Renal cortical epithelial cell (primary cell): ENCODE data around the gene CBFA2T3. TPM values are rescaled to one million over a fixed set of nuclear protein-coding genes. Genes with fewer than 3 reads are reported as not detected.
"Not testable (repeated sequence)": the region's sequence is repeated elsewhere in the genome, so short reads cannot be mapped to it uniquely, and the experiment has no call there.

Experiments used
- DNase-seq: peaks from one replicate; pipeline ENCODE4 v3.0.0-alpha.2; 2011; ENCODE audit warnings: low read depth
- total RNA-seq: library from RNA; depleted of rRNA; stranded (reverse); fragments of >200 nt; gene quantifications from 2 replicates; pipeline ENCODE4 v1.2.3, GENCODE V29; 2014

CBFA2T3 gene
- total RNA-seq = not detected in 2 replicates

DNA sequence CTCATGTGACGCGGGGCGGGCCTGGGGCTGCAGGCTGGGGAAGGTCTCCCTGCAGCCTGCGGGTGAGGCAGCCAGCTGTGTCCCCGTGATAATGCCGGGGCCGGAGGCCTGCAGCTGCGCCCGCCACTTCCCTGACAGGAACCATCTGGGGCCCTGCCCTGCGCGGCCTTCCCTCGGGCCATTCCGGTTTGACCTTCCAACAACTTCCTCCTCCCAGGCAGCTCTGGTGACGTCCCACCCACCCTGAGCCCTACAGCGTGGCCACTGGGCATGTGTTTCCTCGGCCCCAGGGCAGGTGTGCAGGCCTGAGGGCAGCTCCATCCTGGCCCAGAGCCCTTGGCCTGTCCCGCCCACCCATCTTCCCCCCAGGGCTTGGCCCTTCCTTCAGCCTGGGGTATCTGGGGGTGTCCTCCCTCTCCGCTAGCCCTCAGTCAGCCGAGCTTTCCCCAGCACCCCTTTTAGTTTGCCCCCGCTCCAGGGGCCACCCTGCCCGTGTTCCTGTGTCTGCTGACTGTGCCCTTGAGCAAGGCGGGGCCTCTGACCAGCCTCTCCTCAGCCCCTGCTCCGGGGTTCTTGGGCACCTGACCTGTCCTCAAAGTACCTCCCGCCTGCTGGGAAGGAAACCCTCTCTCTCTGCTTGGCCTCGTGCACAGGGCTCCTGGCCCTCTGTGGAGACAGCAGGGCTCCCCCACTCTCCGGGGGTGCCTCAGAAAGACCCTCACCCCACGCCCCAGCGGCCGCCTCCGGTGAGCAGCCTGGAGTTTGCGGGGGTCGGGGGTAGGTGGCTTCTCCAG, at the start of gene CBFA2T3:
Gene CBFA2T3, minus strand, starts transcription at position 190 of the 794 bp plus-strand sequence. CDS start 400 bp downstream, outside the sequence.
- no peak for DNase-seq

DNA sequence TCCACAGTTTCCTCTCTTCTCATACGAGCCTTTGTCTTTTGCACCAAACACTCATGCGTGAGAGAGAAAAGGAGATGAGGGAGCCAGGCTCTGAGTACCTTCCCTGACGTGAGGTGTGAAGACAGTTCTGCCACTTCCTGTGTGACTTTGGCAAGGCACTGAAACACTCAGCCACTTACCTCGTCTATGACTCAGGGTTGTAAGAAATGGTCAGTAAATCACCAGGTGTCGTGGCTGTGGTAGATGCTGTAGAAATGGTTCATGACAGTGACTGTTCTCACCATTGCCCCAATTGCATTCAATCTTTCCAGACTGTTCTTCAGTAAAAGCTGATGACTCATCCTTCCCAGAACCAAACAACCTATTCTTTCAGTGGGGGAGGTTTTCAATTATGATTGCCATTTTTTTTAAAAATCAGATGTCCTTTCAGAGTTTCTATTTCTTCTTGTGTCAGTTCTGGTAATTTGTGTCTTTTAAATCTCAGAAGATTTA, 49.2 kb upstream of the CBFA2T3 start:
- peak; percentile 29 for DNase-seq

DNA sequence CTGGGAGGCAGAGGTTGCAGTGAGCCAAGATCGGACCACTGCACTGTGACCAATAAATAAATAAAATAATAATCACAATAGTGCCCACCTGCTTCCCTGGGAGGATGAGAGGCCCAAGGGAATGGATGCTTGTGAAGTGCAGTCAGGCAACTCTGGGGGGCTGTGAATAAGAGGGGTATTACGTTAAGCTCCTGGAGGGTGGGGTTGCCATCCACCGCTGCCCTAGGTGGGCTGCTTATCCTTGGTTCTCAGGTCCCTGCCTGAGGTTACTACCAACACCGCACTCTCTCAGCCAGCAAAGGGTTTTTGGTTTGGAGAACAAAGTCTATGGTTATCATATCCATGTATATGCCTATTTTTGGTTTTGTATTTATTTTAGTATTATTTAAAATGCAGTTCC, 48.6 kb upstream of the CBFA2T3 start:
- no peak for DNase-seq

DNA sequence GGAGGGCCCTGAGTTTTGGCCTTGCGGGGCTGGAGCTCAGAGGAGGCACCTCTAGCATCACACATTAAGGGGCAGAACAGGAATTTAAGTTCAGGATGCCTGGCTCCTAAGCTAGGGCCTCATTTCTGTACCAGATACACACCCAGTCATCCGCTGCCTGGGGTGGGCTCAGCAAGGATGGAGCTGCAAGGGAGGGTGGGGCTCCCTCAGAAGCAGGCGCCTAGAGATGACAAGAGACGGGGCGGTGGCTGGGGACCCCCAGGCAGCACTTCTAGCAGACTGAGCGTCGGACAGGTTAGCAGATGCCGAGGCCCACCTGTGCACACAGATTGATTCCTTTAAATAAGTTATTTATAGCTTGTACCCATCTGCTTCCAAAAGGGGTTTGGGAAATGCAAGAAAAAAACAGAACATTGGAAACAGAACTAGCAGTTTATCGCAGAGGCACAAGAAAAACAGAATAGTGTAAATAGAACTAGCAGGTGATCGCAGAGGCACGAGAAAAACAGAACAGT, 47.6 kb upstream of the CBFA2T3 start:
- no peak for DNase-seq

DNA sequence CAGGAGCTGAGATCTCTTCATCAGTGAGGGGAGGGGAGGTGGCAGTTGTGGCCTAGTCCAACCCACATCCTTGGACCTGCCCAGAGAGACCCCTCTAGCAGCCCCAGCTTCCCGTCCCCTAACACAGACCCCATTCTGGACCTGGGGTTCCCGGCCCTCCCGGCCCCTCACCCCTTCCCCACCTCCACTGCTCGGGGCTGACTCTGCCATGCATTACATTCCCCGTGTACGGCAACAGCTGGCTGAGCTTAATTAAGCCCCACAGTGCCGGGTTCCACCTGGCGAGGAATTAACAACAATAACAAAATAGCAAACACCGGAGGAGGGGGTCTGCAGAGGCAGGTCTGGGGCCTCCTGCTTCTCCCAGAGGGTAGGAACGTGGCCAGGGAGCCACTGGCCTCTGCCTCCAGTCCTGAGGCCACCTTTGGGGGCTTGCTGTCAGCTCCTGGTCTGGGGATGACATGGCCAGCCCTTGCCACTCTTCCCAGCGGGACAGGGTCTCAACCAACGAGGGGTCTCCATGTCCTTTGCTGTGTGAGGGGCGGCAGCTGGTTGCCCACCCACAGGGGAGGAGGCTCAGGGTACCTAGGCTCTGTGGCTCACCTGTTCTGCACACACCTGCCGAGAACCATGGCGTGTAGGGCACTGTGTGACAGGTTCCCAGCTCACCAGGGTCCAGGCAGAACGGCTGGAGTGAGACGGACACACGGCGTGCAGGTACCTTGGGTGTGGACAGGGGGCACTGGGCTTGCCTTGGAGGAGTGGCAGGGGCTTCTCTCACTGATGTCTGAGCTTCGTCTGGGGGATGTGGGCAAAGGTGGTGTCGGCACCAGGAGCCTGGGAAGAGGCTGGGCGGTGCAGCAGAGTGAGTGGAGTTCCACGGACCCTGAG, 46.9 kb upstream of the CBFA2T3 start:
- DNase-seq = no peak

DNA sequence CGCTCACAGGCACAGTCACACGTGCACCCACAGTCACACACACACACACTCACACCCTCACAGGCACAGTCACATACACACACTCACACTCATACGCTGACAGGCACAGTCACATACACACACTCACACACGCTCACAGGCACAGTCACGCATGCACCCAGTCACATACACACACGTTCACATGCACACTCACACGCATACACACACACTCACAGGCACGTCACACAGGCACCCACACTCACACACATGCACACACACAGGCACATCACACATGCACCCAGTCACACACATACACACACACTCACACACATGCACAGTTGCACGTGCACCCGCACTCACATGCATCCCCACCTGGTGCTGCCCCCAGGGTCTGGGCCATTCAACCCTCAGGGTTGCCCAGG, 46.1 kb upstream of the CBFA2T3 start:
- DNase-seq = no peak

DNA sequence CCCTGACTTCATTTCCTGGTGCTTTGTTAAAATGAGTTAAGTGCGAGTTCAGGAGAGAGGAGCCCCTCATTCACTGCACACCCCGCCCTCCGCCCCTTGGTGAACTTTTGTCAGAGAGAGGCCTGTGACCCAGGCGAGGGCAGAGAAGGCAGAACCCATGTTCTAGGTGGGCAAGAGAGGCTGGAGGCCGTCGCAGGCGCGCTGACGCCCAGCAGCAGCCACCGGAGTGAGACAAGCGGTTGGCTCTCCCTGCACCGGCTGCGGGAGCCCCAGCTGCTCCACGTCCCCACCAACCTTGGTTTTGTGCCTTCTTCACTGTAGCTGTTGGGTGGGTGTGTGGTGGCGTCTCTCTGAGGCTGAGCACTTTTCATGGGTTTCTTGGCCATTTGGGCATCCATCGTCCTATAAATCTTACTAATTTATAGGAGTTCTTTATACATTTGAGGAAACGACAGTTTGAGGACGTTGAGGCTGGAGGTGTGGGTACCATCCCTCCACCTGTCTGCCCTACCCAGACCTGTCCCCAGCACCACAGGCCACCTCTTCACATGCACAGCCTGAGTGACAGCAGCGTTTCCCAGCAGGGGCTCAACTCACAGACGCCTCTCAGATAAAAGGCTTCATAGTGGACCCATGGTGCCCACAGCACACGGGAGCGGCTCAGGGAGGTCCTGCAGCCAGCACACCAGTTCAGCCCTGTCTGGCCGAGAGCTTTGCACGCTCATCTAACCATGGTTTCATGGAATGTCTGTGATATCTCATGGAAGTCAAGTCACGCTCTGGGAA, 45.2 kb upstream of the CBFA2T3 start:
- DNase-seq = no peak

DNA sequence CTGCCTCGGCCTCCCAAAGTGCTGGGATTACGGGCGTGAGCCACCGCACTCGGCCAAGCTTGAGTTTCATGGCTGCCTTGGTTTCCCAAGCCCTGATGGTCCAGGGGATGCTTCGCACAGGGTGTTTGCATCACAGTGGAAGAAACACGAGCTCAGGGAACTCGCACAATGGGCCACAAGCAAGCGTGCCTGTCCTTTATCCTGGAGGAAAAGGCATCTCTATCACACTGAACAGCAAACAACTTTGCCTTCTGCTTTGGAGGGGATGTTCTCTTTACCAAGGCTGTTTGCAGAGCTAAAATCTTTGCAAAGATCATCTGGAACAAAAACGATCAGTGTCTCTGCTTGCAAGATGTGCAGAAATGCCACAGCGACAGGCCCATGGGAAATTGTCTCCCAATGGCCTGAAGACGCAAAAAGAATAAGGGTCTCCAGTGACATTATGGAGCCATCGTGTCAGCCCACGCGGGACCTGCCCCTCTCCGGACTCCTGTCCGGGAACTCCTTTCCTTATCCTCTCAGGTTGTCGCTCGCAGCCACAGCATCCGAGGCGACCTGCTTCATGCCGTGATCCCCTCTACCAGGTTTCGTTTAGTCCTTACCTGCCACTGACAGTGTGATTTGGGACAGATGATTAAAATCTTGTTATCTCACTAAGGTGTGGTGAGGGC, 44.1 kb upstream of the CBFA2T3 start:
- DNase-seq = no peak

DNA sequence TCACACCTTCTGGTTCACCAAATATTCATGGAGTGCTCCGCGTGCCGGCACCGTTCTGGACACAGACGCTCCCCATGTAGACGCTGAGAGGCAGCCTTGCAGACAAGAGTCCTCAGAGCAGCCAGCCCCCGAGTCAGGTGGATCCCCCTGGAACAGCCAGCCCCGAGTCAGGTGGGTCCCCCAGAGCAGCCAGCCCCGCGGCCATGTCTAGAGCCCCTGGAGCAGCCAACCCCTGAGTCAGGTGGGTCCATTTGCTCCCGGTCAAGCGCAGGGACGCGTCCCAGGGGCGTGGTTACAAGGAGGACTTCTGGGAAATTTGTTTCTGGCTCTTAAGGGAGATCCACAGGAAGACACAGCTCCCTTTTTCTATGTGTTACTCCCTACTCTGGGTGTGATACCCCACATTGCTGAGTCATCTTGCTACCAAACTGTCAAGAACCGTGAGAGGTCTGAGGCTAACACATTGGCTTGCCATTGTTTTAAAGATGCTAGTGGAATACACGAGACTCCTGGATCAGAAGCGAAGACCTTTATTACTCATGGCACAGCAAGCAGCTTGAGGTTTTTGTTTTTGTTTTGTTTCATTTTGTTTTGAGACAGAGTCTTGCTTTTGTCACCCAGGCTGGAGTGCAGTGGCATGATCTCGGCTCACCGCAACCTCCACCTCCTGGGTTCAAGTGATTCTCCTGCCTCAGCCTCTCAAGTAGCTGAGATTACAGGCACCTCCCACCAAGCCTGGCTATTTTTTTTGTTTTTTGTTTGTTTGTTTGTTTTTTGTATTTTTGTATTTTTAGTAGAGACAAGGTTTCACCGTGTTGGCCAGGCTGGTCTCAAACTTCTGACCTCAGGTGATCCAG, 43.3 kb upstream of the CBFA2T3 start:
- no peak for DNase-seq

DNA sequence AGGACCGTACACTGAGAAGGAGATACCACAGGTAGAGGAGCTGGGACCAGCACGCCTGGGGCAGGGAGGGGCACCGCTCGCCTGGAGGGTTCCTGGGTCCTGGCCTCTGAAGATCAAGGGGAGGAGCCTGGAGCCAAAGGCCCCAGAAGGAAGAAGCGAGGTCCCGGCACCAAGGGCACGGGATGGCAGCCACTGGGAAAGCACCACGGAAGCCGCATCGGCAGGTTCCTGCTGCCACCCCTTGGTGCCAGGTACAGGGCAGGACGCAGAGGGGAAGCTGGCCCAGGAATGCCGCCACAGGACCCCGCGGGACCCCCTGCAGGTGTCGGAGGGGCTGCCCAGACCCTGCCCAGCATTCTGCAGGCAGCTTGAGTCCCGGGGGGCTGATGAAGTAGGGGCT, 42.5 kb upstream of the CBFA2T3 start:
- DNase-seq = no peak

DNA sequence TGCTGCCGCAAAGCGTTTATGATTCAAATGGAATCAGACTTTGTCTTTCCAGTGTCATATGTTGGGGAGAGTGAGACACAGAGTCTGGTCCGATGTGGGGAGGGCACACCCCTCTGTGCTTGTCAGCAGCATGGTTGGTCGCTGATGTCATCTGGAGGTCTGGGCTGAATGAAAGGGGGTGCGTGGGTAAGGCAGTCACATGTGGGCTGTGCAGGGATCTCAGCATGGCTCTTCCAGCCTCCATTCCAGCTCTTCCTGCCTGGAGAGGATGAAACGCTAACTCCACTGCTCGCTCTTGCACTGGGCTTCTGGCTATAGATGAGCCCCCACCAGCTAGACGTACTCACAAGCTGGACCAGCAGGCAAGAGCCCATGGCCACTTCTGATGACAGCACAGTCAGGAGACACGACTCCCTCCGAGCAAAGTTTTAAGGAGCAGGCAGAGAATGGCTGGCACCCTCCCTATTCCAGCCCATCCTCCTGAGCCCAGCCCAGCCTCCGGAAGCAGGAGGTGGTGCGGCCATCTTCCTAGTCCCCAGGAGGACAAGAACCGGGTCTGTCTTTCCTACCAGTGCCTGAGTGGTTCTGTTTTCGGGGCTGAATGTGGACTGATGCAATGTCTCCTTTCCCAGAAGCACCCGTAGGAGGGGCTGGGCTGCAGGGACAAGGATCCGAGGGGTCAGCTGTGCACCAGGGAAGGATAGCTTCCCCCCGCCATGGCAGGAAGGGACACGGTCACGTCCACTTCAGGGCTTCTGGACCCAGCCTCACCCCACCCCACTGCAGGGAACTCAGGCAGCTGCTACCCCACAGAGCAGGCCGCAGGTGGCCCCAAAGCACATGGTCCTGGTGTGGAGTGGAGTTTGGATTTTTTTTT, 41.5 kb upstream of the CBFA2T3 start:
- no peak for DNase-seq

DNA sequence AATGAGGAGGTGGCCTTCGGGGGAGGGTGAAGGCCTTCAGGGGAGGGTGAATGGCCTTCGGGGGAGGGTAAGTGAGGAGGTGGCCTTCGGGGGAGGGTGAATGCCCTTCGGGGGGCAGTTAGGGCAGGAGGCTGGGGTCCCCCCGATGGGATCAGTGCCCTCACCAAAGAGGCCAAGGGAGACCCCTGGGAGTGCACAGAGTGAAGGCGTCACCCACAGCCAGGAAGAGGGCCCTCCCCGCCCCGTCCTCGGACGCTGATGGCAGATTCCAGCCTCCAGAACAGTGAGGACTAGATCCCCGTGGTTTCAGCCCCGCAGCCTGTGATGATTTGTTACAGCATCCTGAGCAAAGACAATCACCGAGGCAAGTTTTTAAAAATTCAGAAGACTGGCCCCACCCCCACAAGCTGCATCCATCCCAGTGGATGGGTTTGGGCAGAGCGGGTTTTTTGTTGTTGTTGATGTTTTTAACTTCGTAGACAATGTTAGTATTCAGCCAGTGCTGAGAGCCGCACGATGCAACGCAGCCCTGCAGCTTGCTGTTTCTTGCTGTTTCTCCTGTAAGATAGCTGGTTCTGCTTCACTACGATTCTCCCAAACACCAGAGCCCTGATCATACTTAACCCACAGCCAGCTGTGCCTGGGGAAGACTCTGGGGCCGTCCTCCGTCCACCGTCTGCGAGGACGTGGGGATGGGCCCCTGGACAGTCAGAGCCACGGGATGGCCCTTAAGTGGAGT, 40.7 kb upstream of the CBFA2T3 start:
- DNase-seq = no peak

DNA sequence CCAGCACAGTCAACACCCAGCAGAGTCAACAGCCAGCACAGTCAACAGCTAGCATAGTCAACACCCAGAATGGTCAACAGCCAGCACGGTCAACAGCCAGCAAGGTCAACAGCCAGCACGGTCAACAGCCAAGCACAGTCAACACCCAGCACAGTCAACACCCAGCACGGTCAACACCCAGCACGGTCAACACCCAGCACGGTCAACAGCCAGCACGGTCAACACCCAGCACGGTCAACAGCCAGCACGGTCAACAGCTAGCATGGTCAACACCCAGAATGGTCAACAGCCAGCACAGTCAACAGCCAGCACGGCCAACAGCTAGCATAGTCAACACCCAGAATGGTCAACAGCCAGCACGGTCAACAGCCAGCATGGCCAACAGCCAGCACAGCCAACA, 39.6 kb upstream of the CBFA2T3 start:
- not testable (repeated sequence) for DNase-seq

DNA sequence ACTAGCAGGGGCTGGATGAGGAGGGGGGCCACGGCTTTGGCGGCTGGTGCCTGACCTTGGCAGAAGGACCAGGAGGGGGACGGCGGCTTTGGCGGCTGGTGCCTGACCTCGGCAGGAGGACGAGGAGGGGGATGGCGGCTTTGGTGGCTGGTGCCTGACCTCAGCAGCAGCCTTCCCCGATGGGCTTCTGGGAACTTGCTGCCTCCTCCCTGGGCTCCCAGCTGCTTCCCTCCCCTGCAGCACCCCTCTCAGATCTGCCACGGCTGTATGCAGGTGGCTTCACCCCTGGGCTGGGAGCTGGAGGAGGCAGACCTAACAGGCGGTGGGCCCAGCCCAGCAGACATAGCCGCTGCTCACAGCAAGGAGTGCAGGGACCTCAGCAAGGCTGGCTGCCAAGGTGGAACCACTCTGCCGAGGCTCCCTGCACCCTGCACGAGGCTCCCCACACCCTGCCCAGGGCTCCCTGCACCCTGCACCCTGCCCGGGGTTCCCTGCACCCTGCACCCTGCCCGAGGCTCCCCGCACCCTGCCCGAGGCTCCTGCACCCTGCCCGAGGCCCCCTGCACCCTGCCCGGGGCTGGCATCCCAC, 38.4 kb upstream of the CBFA2T3 start:
- no peak for DNase-seq

DNA sequence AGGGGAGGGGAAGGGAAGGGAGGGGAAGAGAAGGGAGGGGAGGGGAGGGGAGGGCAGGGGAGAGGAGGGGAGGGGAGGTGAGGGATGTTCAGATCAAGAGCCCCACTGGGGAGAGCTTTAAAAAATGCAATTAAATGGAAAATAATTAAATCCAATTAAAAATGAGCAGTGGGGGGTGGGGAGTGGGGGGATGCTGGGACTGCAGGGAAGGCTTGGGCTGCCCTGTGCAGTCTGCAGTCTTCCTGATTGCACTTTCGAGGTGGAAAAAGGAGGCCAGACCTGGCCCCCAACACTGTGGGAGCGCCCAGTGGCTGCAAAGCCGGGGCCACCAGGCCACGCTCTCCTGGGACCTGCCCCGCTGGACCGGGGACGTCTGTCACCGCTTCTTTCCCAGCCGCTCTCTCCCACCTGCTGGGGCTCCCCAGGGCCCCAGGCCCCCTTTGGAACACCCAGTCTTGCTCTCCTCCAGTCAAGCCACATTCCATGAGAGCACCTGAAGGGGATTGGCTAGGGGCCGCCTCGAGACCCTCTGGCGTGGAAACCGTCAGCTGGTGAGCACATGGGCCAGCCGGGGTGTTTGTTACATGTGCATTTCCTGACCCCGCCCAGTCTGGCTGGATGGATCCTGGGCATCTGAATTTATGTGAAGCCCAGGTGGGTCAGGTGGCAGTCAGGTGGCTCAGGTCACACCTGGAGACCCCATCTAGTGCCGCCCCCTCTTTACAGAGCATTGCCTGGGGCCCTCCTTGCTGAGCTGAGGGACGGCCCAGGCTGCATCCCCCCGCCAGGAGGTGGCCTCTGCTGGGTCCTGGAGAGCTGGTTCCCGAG, 37.6 kb upstream of the CBFA2T3 start:
- no peak for DNase-seq

DNA sequence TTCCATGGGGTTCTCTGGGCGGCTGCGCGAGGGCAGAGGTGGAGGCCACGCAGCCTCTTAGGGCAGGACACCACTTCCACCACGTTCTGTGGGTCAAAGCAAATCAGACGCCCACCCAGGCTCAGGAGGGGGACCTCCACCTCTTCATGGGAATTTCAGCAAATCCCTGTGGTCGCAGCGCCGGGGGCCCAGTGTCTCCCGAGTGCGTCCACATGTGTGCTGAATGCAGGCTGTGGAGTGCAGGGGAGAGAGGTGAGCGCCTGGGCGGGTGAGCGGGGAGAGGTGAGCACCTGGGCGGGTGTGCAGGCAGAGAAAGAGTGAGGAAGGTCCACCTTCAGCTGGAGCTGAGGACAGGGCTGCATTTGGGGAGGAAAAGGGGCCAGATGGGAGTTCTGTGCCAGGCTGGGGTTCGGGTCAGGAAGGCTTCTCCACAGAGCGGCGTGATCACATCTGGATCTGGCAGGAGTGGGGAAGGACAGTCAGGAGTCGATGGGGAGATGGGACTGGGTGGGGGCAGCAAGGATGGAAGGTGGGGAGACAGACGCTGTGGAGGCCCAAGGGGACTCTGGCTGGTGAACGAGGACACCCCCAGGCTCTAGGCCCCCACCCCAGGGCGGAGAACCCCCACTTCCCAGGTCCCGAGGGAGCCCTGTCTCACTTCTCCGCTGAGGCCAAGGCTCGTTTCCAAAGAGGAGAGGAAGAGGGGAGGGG, 36.8 kb upstream of the CBFA2T3 start:
- DNase-seq = no peak

DNA sequence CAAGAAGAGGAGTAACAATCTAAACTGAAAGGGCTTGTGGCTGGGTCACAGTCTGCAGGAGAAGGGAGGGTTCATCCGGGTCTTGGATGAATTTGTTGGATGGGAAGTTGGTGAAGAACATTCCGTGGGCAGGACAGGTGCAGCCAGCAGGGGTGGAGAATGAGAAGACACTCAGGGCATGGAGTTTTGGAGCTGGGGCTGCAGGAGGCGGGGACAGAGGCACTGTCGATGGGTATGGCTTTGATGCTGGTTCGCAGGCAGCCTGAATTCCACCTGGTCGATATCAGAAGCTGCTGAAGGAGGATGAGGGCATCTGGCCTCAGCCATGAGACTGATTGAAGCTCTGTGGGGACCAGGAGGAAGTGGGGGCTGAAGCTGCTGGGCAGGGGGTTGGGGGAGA, 36.1 kb upstream of the CBFA2T3 start:
- no peak for DNase-seq
